SU-DHL-6 (cell line): ENCODE data around the gene AKT3.

ENCODE experiments used
- H2AFZ ChIP-seq: fragments of 200-600 bp; sonication (generic); 2 replicates; pipeline ENCODE4 v1.6.1; 2014; ENCODE audit warnings: low read depth, mild to moderate bottlenecking, moderate library complexity, mixed read lengths, antibody characterized with exemption, low read length; ENCODE audit not compliant: severe bottlenecking
- H3F3A ChIP-seq: fragments of 200-600 bp; shearing (Covaris generic); 2 replicates; pipeline ENCODE4 v1.6.0; 2016; ENCODE audit warnings: antibody characterized with exemption, mild to moderate bottlenecking; ENCODE audit not compliant: insufficient read depth
- H3K27ac ChIP-seq: fragments of 200-600 bp; sonication (generic); 2 replicates; pipeline ENCODE4 v1.5.1; 2016; ENCODE audit warnings: low read depth, mild to moderate bottlenecking, low read length, moderate library complexity, mixed read lengths
- H3K27me3 ChIP-seq: fragments of 200-600 bp; sonication (generic), shearing (Covaris generic); 2 replicates; pipeline ENCODE4 v1.6.0; 2014; ENCODE audit warnings: mild to moderate bottlenecking, low read length
- H3K36me3 ChIP-seq: fragments of 200-600 bp; sonication (generic); 2 replicates; pipeline ENCODE4 v1.6.1; 2014; ENCODE audit warnings: mild to moderate bottlenecking, low read length, mixed read lengths
- H3K4me2 ChIP-seq: fragments of 300-600, 200-600 bp; shearing (Covaris generic), sonication (generic); 2 replicates; pipeline ENCODE4 v1.6.0; 2014; ENCODE audit warnings: low read length, low read depth, mild to moderate bottlenecking; ENCODE audit not compliant: poor library complexity, severe bottlenecking
- H3K4me3 ChIP-seq: fragments of 200-600 bp; sonication (generic); 2 replicates; pipeline ENCODE4 v1.5.1; 2014; ENCODE audit warnings: antibody characterized with exemption, low read length, mild to moderate bottlenecking, mixed read lengths; ENCODE audit not compliant: insufficient read depth, poor library complexity, severe bottlenecking
- H3K79me2 ChIP-seq: fragments of 200-600 bp; sonication (generic); 2 replicates; pipeline ENCODE4 v1.6.1; 2014; ENCODE audit warnings: mild to moderate bottlenecking, low read length, moderate library complexity; ENCODE audit not compliant: insufficient read depth
- H3K9ac ChIP-seq: fragments of 200-600 bp; sonication (generic); 2 replicates; pipeline ENCODE4 v1.7.0; 2014; ENCODE audit warnings: mild to moderate bottlenecking, low read length
- H3K9me2 ChIP-seq: fragments of 200-600 bp; sonication (generic); replicated peaks from 2 replicates; pipeline ENCODE4 v1.6.1; 2014; ENCODE audit warnings: low read length; ENCODE audit not compliant: insufficient read depth
- H3K9me3 ChIP-seq: fragments of 200-600 bp; sonication (generic); 2 replicates; pipeline ENCODE4 v1.6.1; 2014; ENCODE audit warnings: low read length, mixed read lengths; ENCODE audit not compliant: insufficient read depth
- H4K20me1 ChIP-seq: fragments of 200-600 bp; sonication (generic); 2 replicates; pipeline ENCODE4 v1.6.1; 2014; ENCODE audit warnings: low read depth, mild to moderate bottlenecking, antibody characterized with exemption, low read length, moderate library complexity, mixed read lengths
- EZH2phosphoT487 ChIP-seq: fragments of 200-600 bp; sonication (generic), shearing (Covaris generic); conservative IDR thresholded peaks from 2 replicates; pipeline ENCODE4 v1.6.1; 2018; ENCODE audit warnings: mild to moderate bottlenecking, antibody characterized with exemption, low read length, moderate library complexity, mixed read lengths
- TF ChIP-seq, protein P1 (sequence below): fragments of 200-600 bp; sonication (generic); IDR thresholded peaks from one replicate; pipeline ENCODE4 v1.5.1; 2017; ENCODE audit warnings: antibody characterized with exemption, mild to moderate bottlenecking, low read length, moderate library complexity; ENCODE audit not compliant: insufficient read depth, poor library complexity, severe bottlenecking

The AKT3 gene

DNA sequence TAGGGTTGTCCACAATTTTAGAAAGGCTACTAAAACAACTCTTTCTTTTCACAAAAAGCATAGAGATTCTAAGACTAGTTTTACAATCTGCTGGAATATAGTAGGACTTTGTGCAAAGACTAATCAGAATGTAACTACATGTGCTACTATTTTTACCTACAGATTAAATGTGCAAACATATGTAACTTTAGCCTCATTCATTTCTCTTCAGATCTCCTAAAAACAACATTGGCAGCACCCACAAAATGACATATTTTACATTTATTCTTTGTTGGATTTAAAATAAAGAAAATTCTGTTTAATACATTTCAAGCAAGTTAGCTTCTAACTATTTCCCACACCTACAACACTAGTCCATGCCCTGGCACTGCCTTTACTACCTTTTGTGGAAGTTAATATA is 292.2 kb downstream of the AKT3 start:
- TF ChIP-seq, protein P1, sequence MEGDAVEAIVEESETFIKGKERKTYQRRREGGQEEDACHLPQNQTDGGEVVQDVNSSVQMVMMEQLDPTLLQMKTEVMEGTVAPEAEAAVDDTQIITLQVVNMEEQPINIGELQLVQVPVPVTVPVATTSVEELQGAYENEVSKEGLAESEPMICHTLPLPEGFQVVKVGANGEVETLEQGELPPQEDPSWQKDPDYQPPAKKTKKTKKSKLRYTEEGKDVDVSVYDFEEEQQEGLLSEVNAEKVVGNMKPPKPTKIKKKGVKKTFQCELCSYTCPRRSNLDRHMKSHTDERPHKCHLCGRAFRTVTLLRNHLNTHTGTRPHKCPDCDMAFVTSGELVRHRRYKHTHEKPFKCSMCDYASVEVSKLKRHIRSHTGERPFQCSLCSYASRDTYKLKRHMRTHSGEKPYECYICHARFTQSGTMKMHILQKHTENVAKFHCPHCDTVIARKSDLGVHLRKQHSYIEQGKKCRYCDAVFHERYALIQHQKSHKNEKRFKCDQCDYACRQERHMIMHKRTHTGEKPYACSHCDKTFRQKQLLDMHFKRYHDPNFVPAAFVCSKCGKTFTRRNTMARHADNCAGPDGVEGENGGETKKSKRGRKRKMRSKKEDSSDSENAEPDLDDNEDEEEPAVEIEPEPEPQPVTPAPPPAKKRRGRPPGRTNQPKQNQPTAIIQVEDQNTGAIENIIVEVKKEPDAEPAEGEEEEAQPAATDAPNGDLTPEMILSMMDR: no peak
- no peaks in the 10 kb centered on the region for H3K27me3 ChIP-seq
- H3K36me3 ChIP-seq: no peaks in the 10 kb centered on the region
- H3K9me3 ChIP-seq: no peaks in the 10 kb centered on the region
- no peaks in the 10 kb centered on the region for H3K9me2 ChIP-seq
- H3K4me3 ChIP-seq: no peak overlapping the region
- H3K9ac ChIP-seq: no peak overlapping the region
- no peaks in the 10 kb centered on the region for H3K79me2 ChIP-seq
- H4K20me1 ChIP-seq: no peaks in the 10 kb centered on the region
- H2AFZ ChIP-seq: no peak overlapping the region
- no peak overlapping the region for H3K4me2 ChIP-seq
- H3K27ac ChIP-seq: no peak overlapping the region
- H3F3A ChIP-seq: no peaks in the 10 kb centered on the region

DNA sequence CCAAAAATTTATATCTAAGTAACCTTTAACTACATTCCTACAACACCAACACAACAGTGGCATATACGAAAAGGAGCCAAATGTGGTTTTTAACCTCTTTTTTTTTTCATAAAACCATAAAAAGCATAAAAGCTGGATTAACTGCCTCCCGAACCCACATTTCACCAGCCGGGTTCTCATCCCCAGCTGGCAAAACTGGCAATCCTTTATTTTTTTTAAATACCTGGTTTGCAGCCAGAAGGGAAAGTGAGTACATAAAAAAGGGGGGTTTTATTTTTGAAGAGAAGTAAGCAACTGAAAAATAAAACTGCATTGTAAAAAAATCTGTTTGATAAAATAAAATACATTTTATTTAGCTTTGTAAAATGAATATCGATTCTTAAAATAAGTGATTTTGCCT is 295.4 kb downstream of the AKT3 start:
- H2AFZ ChIP-seq: no peak overlapping the region
- H3K9me2 ChIP-seq: no peaks in the 10 kb centered on the region
- no peaks in the 10 kb centered on the region for H3F3A ChIP-seq
- no peak for TF ChIP-seq EZH2phosphoT487
- TF ChIP-seq, protein P1: no peak
- H3K79me2 ChIP-seq: no peaks in the 10 kb centered on the region
- H3K9ac ChIP-seq: no peak overlapping the region
- H3K9me3 ChIP-seq: no peaks in the 10 kb centered on the region
- no peak overlapping the region for H3K27ac ChIP-seq
- H3K36me3 ChIP-seq: no peaks in the 10 kb centered on the region
- no peak overlapping the region for H3K4me2 ChIP-seq
- no peaks in the 10 kb centered on the region for H4K20me1 ChIP-seq
- no peaks in the 10 kb centered on the region for H3K27me3 ChIP-seq
- no peak overlapping the region for H3K4me3 ChIP-seq

DNA sequence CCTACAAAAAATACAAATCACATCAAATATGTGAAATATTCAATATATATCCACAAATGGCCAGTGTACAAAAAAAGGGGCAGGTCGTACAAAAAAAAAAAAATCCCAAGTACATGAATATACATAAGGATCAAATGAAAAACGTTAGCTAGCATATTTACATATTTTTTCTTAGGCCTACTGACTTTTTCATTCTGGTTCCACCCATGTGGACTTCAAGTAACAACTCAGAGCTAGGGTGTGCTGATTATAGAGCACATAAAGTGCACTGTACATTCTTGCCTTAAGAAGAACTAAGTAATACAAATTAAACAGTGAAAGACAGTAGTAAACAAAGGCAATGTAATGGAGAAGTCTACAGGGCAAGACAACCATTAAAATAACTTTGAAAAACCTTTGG is 297.0 kb downstream of the AKT3 start:
- H3K9me3 ChIP-seq: no peaks in the 10 kb centered on the region
- H3K27ac ChIP-seq: no peak overlapping the region
- H3K9ac ChIP-seq: no peak overlapping the region
- H3K9me2 ChIP-seq: no peaks in the 10 kb centered on the region
- no peaks in the 10 kb centered on the region for H3K27me3 ChIP-seq
- H3K4me2 ChIP-seq: no peak overlapping the region
- H3K4me3 ChIP-seq: no peak overlapping the region
- H2AFZ ChIP-seq: no peak overlapping the region
- H3K36me3 ChIP-seq: no peaks in the 10 kb centered on the region
- TF ChIP-seq, protein P1: no peak
- no peak for TF ChIP-seq EZH2phosphoT487
- H4K20me1 ChIP-seq: no peaks in the 10 kb centered on the region
- H3F3A ChIP-seq: no peaks in the 10 kb centered on the region
- H3K79me2 ChIP-seq: no peaks in the 10 kb centered on the region

DNA sequence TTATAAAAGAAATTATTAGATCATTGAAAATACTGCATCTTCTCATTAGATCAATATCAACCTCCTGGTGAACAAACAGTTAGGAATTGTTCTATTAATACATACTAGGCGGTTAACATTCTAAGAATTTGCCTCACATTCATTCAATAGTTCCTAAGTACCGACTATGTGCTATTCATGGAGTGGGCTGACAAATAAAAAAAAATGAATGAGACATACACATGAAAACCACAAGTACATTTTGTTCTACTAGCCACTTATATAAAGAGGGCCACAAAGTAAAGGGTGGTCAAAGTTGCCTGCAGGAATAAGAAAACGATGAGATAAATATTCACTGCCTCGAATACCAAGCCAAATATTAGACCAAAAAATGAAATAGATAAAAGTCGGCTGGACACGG is 299.8 kb downstream of the AKT3 start:
- H3F3A ChIP-seq: no peaks in the 10 kb centered on the region
- no peak overlapping the region for H3K27ac ChIP-seq
- no peaks in the 10 kb centered on the region for H3K79me2 ChIP-seq
- TF ChIP-seq, protein P1: no peak
- no peak for TF ChIP-seq EZH2phosphoT487
- H3K4me3 ChIP-seq: no peak overlapping the region
- no peaks in the 10 kb centered on the region for H3K9me3 ChIP-seq
- H2AFZ ChIP-seq: no peak overlapping the region
- no peaks in the 10 kb centered on the region for H3K36me3 ChIP-seq
- no peaks in the 10 kb centered on the region for H4K20me1 ChIP-seq
- no peak overlapping the region for H3K4me2 ChIP-seq
- no peaks in the 10 kb centered on the region for H3K9me2 ChIP-seq
- no peaks in the 10 kb centered on the region for H3K27me3 ChIP-seq
- no peak overlapping the region for H3K9ac ChIP-seq
